GM12878 (cell line): ENCODE data around the gene ZNF780A. TPM values are rescaled to one million over a fixed set of nuclear protein-coding genes. Genes with fewer than 3 reads are reported as not detected.

Experiments used
- ATAC-seq: fragments of 200-7000 bp; cut with Tn5 transposase; 3 replicates; pipeline ENCODE4 v1.9.1; 2020; ENCODE audit warnings: mild to moderate bottlenecking, moderate library complexity
- BruUV-seq: library from RNA; stranded (reverse); fragments of 400-500 nt; replicated peaks from 2 replicates; lab custom pipeline; 2021; lab: Mats Ljungman, UMichigan
- CTCF ChIA-PET: fragments of 300-600 bp; sonication (Branson Sonifier 250); formaldehyde crosslinking; extraction: SDS; loops from one replicate; lab custom pipeline; 2021; ENCODE audit warnings: inconsistent platforms; lab: Yijun Ruan, JAX
- POLR2A ChIA-PET: fragments of 350-600 bp; formaldehyde crosslinking; extraction: SDS; loops from one replicate; lab custom pipeline; 2021; ENCODE audit warnings: inconsistent platforms; lab: Charles Lee
- RAD21 ChIA-PET: fragments of 300-600 bp; sonication (Branson Sonifier 250); formaldehyde crosslinking; loops from one replicate; lab custom pipeline; 2023; ENCODE audit warnings: antibody characterized with exemption; ENCODE audit not compliant: unreplicated experiment; lab: Charles Lee
- SMC1A ChIA-PET: fragments of 300-600 bp; sonication (Branson Sonifier 250); formaldehyde crosslinking; loops from one replicate; lab custom pipeline; 2023; ENCODE audit not compliant: unreplicated experiment, uncharacterized antibody; lab: Charles Lee
- DNase-seq: peaks from one replicate; pipeline ENCODE4 v3.0.0-alpha.2; 2011; ENCODE audit warnings: low read depth, low spot score
- FAIRE-seq: peaks from 3 replicates; lab custom pipeline; 2011; peaks lifted over from hg19 to GRCh38; lab: Jason Lieb, UNC
- H2AFZ ChIP-seq: 2 replicates; pipeline ENCODE4 v1.6.0; 2011; ENCODE audit warnings: low read depth, low read length, control low read depth; ENCODE audit not compliant: control insufficient read depth
- H3K27ac ChIP-seq: 2 replicates; pipeline ENCODE4 v1.5.1; 2011; ENCODE audit warnings: control low read depth; ENCODE audit not compliant: control insufficient read depth, insufficient read depth
- H3K27me3 ChIP-seq, 2 experiments: replicated peaks in 1 of 2; 2 replicates each; pipeline versions ENCODE4 v1.6.0 to v1.6.1; 2011; ENCODE audit warnings: low read length in 1 of 2; ENCODE audit not compliant: control insufficient read depth in 2 of 2, insufficient read depth in 2 of 2
- H3K36me3 ChIP-seq, 2 experiments: 2 replicates each; pipeline ENCODE4 v1.5.1; 2011; ENCODE audit warnings: low read length in 1 of 2; ENCODE audit not compliant: control insufficient read depth in 2 of 2, insufficient read depth in 2 of 2
- H3K4me1 ChIP-seq: 2 replicates; pipeline ENCODE4 v1.6.1; 2011; ENCODE audit warnings: mild to moderate bottlenecking, low read length, moderate library complexity, mixed read lengths; ENCODE audit not compliant: control insufficient read depth, insufficient read depth
- H3K4me2 ChIP-seq: 2 replicates; pipeline ENCODE4 v1.6.0; 2011; ENCODE audit warnings: control low read depth; ENCODE audit not compliant: control insufficient read depth, insufficient read depth
- H3K4me3 ChIP-seq: fragments of 200-600 bp; sonication (generic); 2 replicates; pipeline ENCODE4 v1.5.1; 2016
- H3K79me2 ChIP-seq: 2 replicates; pipeline ENCODE4 v1.6.0; 2011; ENCODE audit warnings: low read length; ENCODE audit not compliant: control insufficient read depth, insufficient read depth
- H3K9ac ChIP-seq: 2 replicates; pipeline ENCODE4 v1.8.0; 2011; ENCODE audit warnings: low read length, control low read depth, mixed read lengths; ENCODE audit not compliant: control insufficient read depth, insufficient read depth
- H3K9me3 ChIP-seq: replicated peaks from 3 replicates; pipeline ENCODE4 v1.5.1; 2011; ENCODE audit warnings: mild to moderate bottlenecking, low read length; ENCODE audit not compliant: control insufficient read depth, insufficient read depth
- H4K20me1 ChIP-seq: 2 replicates; pipeline ENCODE4 v1.6.0; 2011; ENCODE audit not compliant: control insufficient read depth, insufficient read depth
- BCL11A ChIP-seq: IDR thresholded peaks from 2 replicates; pipeline ENCODE4 v1.6.1; 2011; ENCODE audit warnings: low read depth, low read length
- EGR1 ChIP-seq, 2 experiments: IDR thresholded peaks; 1 replicate in 1 of 2; 2 replicates in 1 of 2; pipeline ENCODE4 v1.6.1; 2011 to 2012; ENCODE audit warnings: low read depth in 2 of 2, low read length in 2 of 2, borderline replicate concordance in 1 of 2, mild to moderate bottlenecking in 1 of 2, moderate library complexity in 1 of 2
- LARP7 ChIP-seq: fragments of 450-650 bp; IDR thresholded peaks from 2 replicates; pipeline ENCODE4 v1.6.1; 2017; ENCODE audit warnings: mild to moderate bottlenecking
- NFXL1 ChIP-seq: fragments of 450-650 bp; IDR thresholded peaks from 2 replicates; pipeline ENCODE4 v1.6.1; 2017; ENCODE audit warnings: antibody characterized with exemption, mild to moderate bottlenecking, borderline replicate concordance
- SMC3 ChIP-seq: IDR thresholded peaks from 2 replicates; pipeline ENCODE4 v1.6.1; 2011; ENCODE audit warnings: low read length, improper control_type of control experiment, borderline replicate concordance
- ZNF24 ChIP-seq: fragments of 450-650 bp; IDR thresholded peaks from 2 replicates; pipeline ENCODE4 v1.6.1; 2017; ENCODE audit warnings: antibody characterized with exemption, mild to moderate bottlenecking
- ZNF384 ChIP-seq: IDR thresholded peaks from 2 replicates; pipeline ENCODE4 v1.6.1; 2012; ENCODE audit warnings: low read depth, mild to moderate bottlenecking, low read length, improper control_type of control experiment, borderline replicate concordance
- WGBS: methylation state at CpG from one replicate; pipeline ENCODE4 v1.1.6; 2016; ENCODE audit warnings: low lambda C conversion rate; ENCODE audit not compliant: insufficient replicate concordance, insufficient coverage; ENCODE audit errors: missing lambda C conversion rate; 5-methylcytosine and 5-hydroxymethylcytosine counted together
- in situ Hi-C: fragments of 300-500 bp; cut with MboI; formaldehyde crosslinking; loops from 9 replicates; pipeline ENCODE4 v1.14.3; 2018; ENCODE audit warnings: mixed read lengths
- intact Hi-C: fragments of 100-400 bp; cut with micrococcal nuclease; formaldehyde crosslinking; loops from one replicate; pipeline ENCODE4 v1.14.2; 2022; ENCODE audit not compliant: unreplicated experiment
- polyA plus RNA-seq, 11 experiments: library from polyadenylated mRNA; depleted of rRNA in 4 of 11; unstranded in 6 of 11; stranded (reverse) in 5 of 11; fragments of >200 nt; fragmentation: Nextera tagmentation in 4 of 11; fragmentation: Illumina TruSeq in 1 of 11; extraction: Ambion mirVana in 4 of 11; extraction: Trizol in 1 of 11; gene quantifications; 1 replicate in 1 of 11; 2 replicates in 10 of 11; pipeline versions ENCODE4 v1.2.1 to v1.2.3, GENCODE V29; 2011 to 2016; ENCODE audit warnings: inconsistent platforms in 2 of 11, missing spikeins in 2 of 11, low read depth in 1 of 11
- total RNA-seq, 4 experiments: library from RNA; depleted of rRNA in 3 of 4; stranded (reverse); fragments of >200 nt in 3 of 4; fragmentation: Illumina TruSeq in 1 of 4; extraction: Trizol in 1 of 4; gene quantifications; 2 replicates each; pipeline versions ENCODE4 v1.2.1 to v1.2.3, GENCODE V29; 2013 to 2021
- TF ChIP-seq, protein P1 (sequence below): fragments of 450-650 bp; IDR thresholded peaks from 2 replicates; pipeline ENCODE4 v1.6.1; 2016; ENCODE audit warnings: mild to moderate bottlenecking
- TF ChIP-seq, protein P2 (sequence below): fragments of 450-650 bp; IDR thresholded peaks from 2 replicates; pipeline ENCODE4 v1.6.1; 2017; ENCODE audit warnings: borderline replicate concordance
- TF ChIP-seq, protein P3 (sequence below): fragments of 450-650 bp; IDR thresholded peaks from 2 replicates; pipeline ENCODE4 v1.6.1; 2017; ENCODE audit warnings: mild to moderate bottlenecking
- TF ChIP-seq, protein P4 (sequence below): fragments of 450-650 bp; IDR thresholded peaks from 2 replicates; pipeline ENCODE4 v1.6.1; 2016; ENCODE audit warnings: mild to moderate bottlenecking

The ZNF780A gene
- total and polyA plus RNA-seq, 10 of the 15 experiments (the other 5 are each of a cell fraction or from before 2014, with no cell fraction given) = 10.9 to 27.6 (median 17.6) TPM

DNA sequence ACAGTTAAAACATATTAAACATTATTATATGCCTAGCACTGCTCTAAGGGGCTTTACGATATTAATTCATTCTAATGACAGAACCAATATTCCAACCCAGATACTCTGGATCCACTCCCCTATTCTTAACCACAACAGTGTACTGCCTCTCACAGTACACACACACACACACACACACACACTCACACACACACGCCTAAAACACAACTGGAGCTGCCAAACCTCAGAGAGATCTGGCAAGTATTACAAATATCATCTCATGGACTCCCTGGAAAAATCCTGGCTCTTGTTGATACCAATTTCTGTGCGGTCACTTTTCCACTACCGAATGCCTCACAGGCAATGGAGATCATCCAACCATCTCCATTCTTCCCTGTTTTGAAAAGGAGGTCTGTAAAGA is 1.3 kb downstream of the ZNF780A start:
- no peak for DNase-seq
- FAIRE-seq = no peak
- Histone ChIP-seq H3K9me3 (no peaks in the 10 kb centered on the region), H3K4me1 (no peaks in the 10 kb centered on the region; the same call in 1 of the 2 replicates), H3K4me3 (peak overlapping the region; percentile 95), H3K79me2 (peaks cover 28% of the 10 kb centered on the region), H3K27me3 (no peaks in the 10 kb centered on the region), H2AFZ (no peak overlapping the region; the same call in 1 of the 2 replicates), H3K9ac (no peak overlapping the region), H3K36me3 (no peaks in the 10 kb centered on the region; a peak in 1 of 4 replicates), H3K4me2 (peak overlapping the region; percentile 94), H3K27ac (peak overlapping the region; percentile 77; the same call in 1 of the 2 replicates), H4K20me1 (no peaks in the 10 kb centered on the region)
- WGBS = 95% methylated on average over 4 of the region's 4 CpGs
- intact Hi-C loops (no loop called here), in situ Hi-C loops (no loop called here)
- RAD21 ChIA-PET = interaction anchor here (0.6 to 2.4 kb wide), 4 partner anchors 101 to 534 kb away, joined by 3 to 13 read pairs (median 4); partner anchors contain the start of gene PSMC4
- BruUV-seq = no TSS peak
- no peak for ATAC-seq
- CTCF ChIA-PET = interaction anchor here (1.9 kb wide), 1 partner anchor 9 kb away, joined by 8 read pairs; no protein-coding TSS in a partner anchor
- SMC1A ChIA-PET = interaction anchor here (1.1 to 2.6 kb wide), 4 partner anchors 33 to 148 kb away, joined by 3 to 7 read pairs (median 4); partner anchors contain the start of genes PSMC4 and ZNF780B
- TF ChIP-seq, protein P1, sequence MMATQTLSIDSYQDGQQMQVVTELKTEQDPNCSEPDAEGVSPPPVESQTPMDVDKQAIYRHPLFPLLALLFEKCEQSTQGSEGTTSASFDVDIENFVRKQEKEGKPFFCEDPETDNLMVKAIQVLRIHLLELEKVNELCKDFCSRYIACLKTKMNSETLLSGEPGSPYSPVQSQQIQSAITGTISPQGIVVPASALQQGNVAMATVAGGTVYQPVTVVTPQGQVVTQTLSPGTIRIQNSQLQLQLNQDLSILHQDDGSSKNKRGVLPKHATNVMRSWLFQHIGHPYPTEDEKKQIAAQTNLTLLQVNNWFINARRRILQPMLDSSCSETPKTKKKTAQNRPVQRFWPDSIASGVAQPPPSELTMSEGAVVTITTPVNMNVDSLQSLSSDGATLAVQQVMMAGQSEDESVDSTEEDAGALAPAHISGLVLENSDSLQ = no peak
- TF ChIP-seq, protein P2, sequence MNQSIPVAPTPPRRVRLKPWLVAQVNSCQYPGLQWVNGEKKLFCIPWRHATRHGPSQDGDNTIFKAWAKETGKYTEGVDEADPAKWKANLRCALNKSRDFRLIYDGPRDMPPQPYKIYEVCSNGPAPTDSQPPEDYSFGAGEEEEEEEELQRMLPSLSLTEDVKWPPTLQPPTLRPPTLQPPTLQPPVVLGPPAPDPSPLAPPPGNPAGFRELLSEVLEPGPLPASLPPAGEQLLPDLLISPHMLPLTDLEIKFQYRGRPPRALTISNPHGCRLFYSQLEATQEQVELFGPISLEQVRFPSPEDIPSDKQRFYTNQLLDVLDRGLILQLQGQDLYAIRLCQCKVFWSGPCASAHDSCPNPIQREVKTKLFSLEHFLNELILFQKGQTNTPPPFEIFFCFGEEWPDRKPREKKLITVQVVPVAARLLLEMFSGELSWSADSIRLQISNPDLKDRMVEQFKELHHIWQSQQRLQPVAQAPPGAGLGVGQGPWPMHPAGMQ = no peak
- no peak for TF ChIP-seq BCL11A
- no peak for TF ChIP-seq NFXL1
- TF ChIP-seq ZNF384 = no peak
- TF ChIP-seq LARP7 = no peak
- TF ChIP-seq, protein P3, sequence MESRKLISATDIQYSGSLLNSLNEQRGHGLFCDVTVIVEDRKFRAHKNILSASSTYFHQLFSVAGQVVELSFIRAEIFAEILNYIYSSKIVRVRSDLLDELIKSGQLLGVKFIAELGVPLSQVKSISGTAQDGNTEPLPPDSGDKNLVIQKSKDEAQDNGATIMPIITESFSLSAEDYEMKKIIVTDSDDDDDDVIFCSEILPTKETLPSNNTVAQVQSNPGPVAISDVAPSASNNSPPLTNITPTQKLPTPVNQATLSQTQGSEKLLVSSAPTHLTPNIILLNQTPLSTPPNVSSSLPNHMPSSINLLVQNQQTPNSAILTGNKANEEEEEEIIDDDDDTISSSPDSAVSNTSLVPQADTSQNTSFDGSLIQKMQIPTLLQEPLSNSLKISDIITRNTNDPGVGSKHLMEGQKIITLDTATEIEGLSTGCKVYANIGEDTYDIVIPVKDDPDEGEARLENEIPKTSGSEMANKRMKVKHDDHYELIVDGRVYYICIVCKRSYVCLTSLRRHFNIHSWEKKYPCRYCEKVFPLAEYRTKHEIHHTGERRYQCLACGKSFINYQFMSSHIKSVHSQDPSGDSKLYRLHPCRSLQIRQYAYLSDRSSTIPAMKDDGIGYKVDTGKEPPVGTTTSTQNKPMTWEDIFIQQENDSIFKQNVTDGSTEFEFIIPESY = no peak
- no peak for TF ChIP-seq ZNF24
- no peak for TF ChIP-seq EGR1 (IDR thresholded peaks at IDR 0.05; ENCODE audit: borderline replicate concordance in 1 of 2, low read depth in 2 of 2, low read length in 2 of 2)
- TF ChIP-seq, protein P4, sequence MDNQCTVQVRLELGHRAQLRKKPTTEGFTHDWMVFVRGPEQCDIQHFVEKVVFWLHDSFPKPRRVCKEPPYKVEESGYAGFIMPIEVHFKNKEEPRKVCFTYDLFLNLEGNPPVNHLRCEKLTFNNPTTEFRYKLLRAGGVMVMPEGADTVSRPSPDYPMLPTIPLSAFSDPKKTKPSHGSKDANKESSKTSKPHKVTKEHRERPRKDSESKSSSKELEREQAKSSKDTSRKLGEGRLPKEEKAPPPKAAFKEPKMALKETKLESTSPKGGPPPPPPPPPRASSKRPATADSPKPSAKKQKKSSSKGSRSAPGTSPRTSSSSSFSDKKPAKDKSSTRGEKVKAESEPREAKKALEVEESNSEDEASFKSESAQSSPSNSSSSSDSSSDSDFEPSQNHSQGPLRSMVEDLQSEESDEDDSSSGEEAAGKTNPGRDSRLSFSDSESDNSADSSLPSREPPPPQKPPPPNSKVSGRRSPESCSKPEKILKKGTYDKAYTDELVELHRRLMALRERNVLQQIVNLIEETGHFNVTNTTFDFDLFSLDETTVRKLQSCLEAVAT = no peak
- TF ChIP-seq SMC3 = no peak
- POLR2A ChIA-PET = interaction anchor here (0.6 to 0.8 kb wide), 2 partner anchors 86 to 1221 kb away, joined by 3 to 6 read pairs; no protein-coding TSS in a partner anchor
